Measurements from ENCODE around the gene OR10H1. TPM values are rescaled to one million over a fixed set of nuclear protein-coding genes. Genes with fewer than 3 reads are reported as not detected.
A peak's percentile ranks its signal among the peaks of the same experiment; 100 is the strongest.

The OR10H1 gene
- total and polyA plus RNA-seq, 8 donors: not detected

- peaks cover 0 to 74% (median 6%) of the 10 kb centered on the region in 4 donors for H3K36me3 ChIP-seq
- 23 to 46% (median 31%) methylated on average over 4 to 6 of the region's 6 CpGs for WGBS, 5 donors
- no peaks in the 10 kb centered on the region for H3K9me3 ChIP-seq
- TF ChIP-seq EP300 (IDR thresholded peaks at IDR 0.05) (no peak), POLR2AphosphoS5 (IDR thresholded peaks at IDR 0.05) (no peak), CTCF (IDR thresholded peaks at IDR 0.05) (no peak), POLR2A (IDR thresholded peaks at IDR 0.05) (no peak)
- no peaks in the 10 kb centered on the region for H3K4me1 ChIP-seq
- peaks cover 0 to 11% (median 0%) of the 10 kb centered on the region in 3 donors for H3K27me3 ChIP-seq
- intact Hi-C loops (cut with DNase I; ENCODE audit: low total_unique reads): no loop called here
- peak in 1 of 2 donors; percentile 39 for DNase-seq
- no peak overlapping the region for H3K27ac ChIP-seq
- H3K4me3 ChIP-seq: no peak overlapping the region
Measured at GRCh38 chr19:15769586-15769985, 45.9 kb downstream of the OR10H1 start.

GRCh38 chr19:15759962-15760565 is 55.4 kb downstream of the OR10H1 start:
- TF ChIP-seq POLR2A (IDR thresholded peaks at IDR 0.05) (no peak), POLR2AphosphoS5 (IDR thresholded peaks at IDR 0.05) (no peak), CTCF (IDR thresholded peaks at IDR 0.05) (peak in 1 of 7 experiments; percentile 15), EP300 (IDR thresholded peaks at IDR 0.05) (no peak)
- H3K4me1 ChIP-seq: no peaks in the 10 kb centered on the region
- 37 to 58% (median 39%) methylated on average over 7 to 28 of the region's 28 CpGs for WGBS, 5 donors
- peaks cover 0 to 11% (median 0%) of the 10 kb centered on the region in 4 donors for H3K9me3 ChIP-seq
- no peak overlapping the region for H3K27ac ChIP-seq
- H3K27me3 ChIP-seq: peaks cover 0 to 51% (median 15%) of the 10 kb centered on the region in 3 donors
- peaks cover 0 to 5% (median 0%) of the 10 kb centered on the region in 4 donors for H3K36me3 ChIP-seq
- intact Hi-C loops (cut with DNase I; ENCODE audit: low total_unique reads): no loop called here
- DNase-seq: no peak
- H3K4me3 ChIP-seq: no peak overlapping the region

- Histone ChIP-seq H3K27me3 (peaks cover 0 to 61% (median 20%) of the 10 kb centered on the region in 3 donors), H3K4me3 (no peak overlapping the region), H3K27ac (no peak overlapping the region), H3K36me3 (peaks cover 0 to 5% (median 0%) of the 10 kb centered on the region in 4 donors), H3K4me1 (no peaks in the 10 kb centered on the region), H3K9me3 (peaks cover 0 to 11% (median 0%) of the 10 kb centered on the region in 4 donors)
- WGBS, 5 donors: 29 to 44% (median 37%) methylated on average over 2 of the region's 2 CpGs
- peak in 1 of 2 donors; percentile 20 for DNase-seq
- TF ChIP-seq POLR2AphosphoS5 (IDR thresholded peaks at IDR 0.05) (no peak), POLR2A (IDR thresholded peaks at IDR 0.05) (no peak), CTCF (IDR thresholded peaks at IDR 0.05) (no peak), EP300 (IDR thresholded peaks at IDR 0.05) (no peak)
- intact Hi-C loops (cut with DNase I; ENCODE audit: low total_unique reads): no loop called here
Measured at GRCh38 chr19:15758379-15758778, 57.1 kb downstream of the OR10H1 start.

Other genes with a start within 250 kb of the OR10H1 start
- not detected for gene CYP4F8, start 200.4 kb downstream of the OR10H1 start, total RNA-seq
- gene CYP4F8, start 200.4 kb downstream of the OR10H1 start, polyA plus RNA-seq: not detected
- gene CYP4F3, start 174.8 kb downstream of the OR10H1 start, total RNA-seq: 100 to 1,000 TPM in 1 of 5 donors, 10 to 100 TPM in 2, 1 to 10 TPM in 2; 4.9 to 100 (median 20.6) TPM
- 1 to 10 TPM in 1 of 3 donors, under 1 TPM in 2; 0.25 to 5.4 (median 0.31) TPM for gene CYP4F3, start 174.8 kb downstream of the OR10H1 start, polyA plus RNA-seq
- gene CYP4F12, start 142.6 kb downstream of the OR10H1 start, total RNA-seq: 100 to 1,000 TPM in 1 of 5 donors, 10 to 100 TPM in 4; 16.1 to 113 (median 38.2) TPM
- gene CYP4F12, start 142.6 kb downstream of the OR10H1 start, polyA plus RNA-seq: 10 to 100 TPM in 2 of 3 donors, 1 to 10 TPM in 1; 2.5 to 47.1 (median 10.2) TPM
- gene OR10H2, start 87.6 kb downstream of the OR10H1 start, total RNA-seq: not detected
- not detected for gene OR10H2, start 87.6 kb downstream of the OR10H1 start, polyA plus RNA-seq
- gene OR10H3, start 77.7 kb downstream of the OR10H1 start, total RNA-seq: not detected
- gene OR10H3, start 77.7 kb downstream of the OR10H1 start, polyA plus RNA-seq: not detected
- gene OR10H5, start 28.0 kb downstream of the OR10H1 start, total RNA-seq: not detected
- not detected for gene OR10H5, start 28.0 kb downstream of the OR10H1 start, polyA plus RNA-seq
- gene CYP4F2, start 82.4 kb upstream of the OR10H1 start, total RNA-seq: 100 to 1,000 TPM in 1 of 5 donors, not detected in 4; 121 TPM
- under 1 TPM in 1 of 3 donors, not detected in 2; 0.13 TPM for gene CYP4F2, start 82.4 kb upstream of the OR10H1 start, polyA plus RNA-seq
- gene CYP4F11, start 118.9 kb upstream of the OR10H1 start, total RNA-seq: 10 to 100 TPM in 3 of 5 donors, under 1 TPM in 1, not detected in 1; 0.18 to 20.0 (median 13.4) TPM
- gene CYP4F11, start 118.9 kb upstream of the OR10H1 start, polyA plus RNA-seq: 1 to 10 TPM in 1 of 3 donors, under 1 TPM in 2; 0.61 to 1.5 (median 0.85) TPM
- not detected for gene OR10H4, start 133.3 kb upstream of the OR10H1 start, total RNA-seq
- gene OR10H4, start 133.3 kb upstream of the OR10H1 start, polyA plus RNA-seq: not detected

All from stomach (tissue), 9 donors.